ENCODE data around the gene PLPPR5.

PLPPR5 gene

GRCh38 chr1:98897479-98897878 is 107.2 kb downstream of the PLPPR5 start:
- Histone ChIP-seq H3K36me3 (replicated peaks; ENCODE audit: low read depth, low read length) (no peaks in the 10 kb centered on the region), H3K27ac (ENCODE audit: low read length) (no peak overlapping the region), H3K4me1 (ENCODE audit: low read length) (no peaks in the 10 kb centered on the region), H3K4me3 (ENCODE audit: low read length) (no peak overlapping the region), H3K27me3 (ENCODE audit: low read depth, low read length) (no peaks in the 10 kb centered on the region), H2AFZ (ENCODE audit: low read depth, low read length) (no peak overlapping the region), H3K9ac (ENCODE audit: low read length) (no peak overlapping the region; the same call in 1 of the 2 replicates), H3K79me2 (ENCODE audit: low read length) (no peaks in the 10 kb centered on the region), H3K9me3 (ENCODE audit: insufficient read depth, low read length) (no peaks in the 10 kb centered on the region), H4K20me1 (ENCODE audit: insufficient read depth, low read length) (no peaks in the 10 kb centered on the region), H3K4me2 (ENCODE audit: low read length) (no peak overlapping the region)
- no peak for TF ChIP-seq CTCF (IDR thresholded peaks at IDR 0.05; ENCODE audit: low read depth, low read length)

- no peaks in the 10 kb centered on the region for H3K36me3 ChIP-seq (replicated peaks; ENCODE audit: low read depth, low read length)
These were observed 107.8 kb downstream of the PLPPR5 start for GRCh38 chr1:98896711-98897445.

GRCh38 chr1:98893371-98893770 is 111.3 kb downstream of the PLPPR5 start:
- H3K79me2 ChIP-seq (ENCODE audit: low read length): no peaks in the 10 kb centered on the region
- TF ChIP-seq CTCF (IDR thresholded peaks at IDR 0.05; ENCODE audit: low read depth, low read length) (no peak), EZH2phosphoT487 (IDR thresholded peaks at IDR 0.05; ENCODE audit: low read depth) (no peak)
- H3K27me3 ChIP-seq (ENCODE audit: low read depth, low read length): no peaks in the 10 kb centered on the region
- H3K9me3 ChIP-seq (ENCODE audit: insufficient read depth, low read length): no peaks in the 10 kb centered on the region
- no peaks in the 10 kb centered on the region for H4K20me1 ChIP-seq (ENCODE audit: insufficient read depth, low read length)
- H3K36me3 ChIP-seq (replicated peaks; ENCODE audit: low read depth, low read length): no peaks in the 10 kb centered on the region
- no peaks in the 10 kb centered on the region for H3K4me1 ChIP-seq (ENCODE audit: low read length)
- H2AFZ ChIP-seq (ENCODE audit: low read depth, low read length): no peak overlapping the region
- no peak overlapping the region for H3K4me2 ChIP-seq (ENCODE audit: low read length)
- no peak overlapping the region for H3K27ac ChIP-seq (ENCODE audit: low read length)
- H3K9ac ChIP-seq (ENCODE audit: low read length): no peak overlapping the region
- no peak overlapping the region for H3K4me3 ChIP-seq (ENCODE audit: low read length)

More at GRCh38 chr1:98896711-98897445, 107.8 kb downstream of the PLPPR5 start:
- no peaks in the 10 kb centered on the region for H3K9me3 ChIP-seq (ENCODE audit: insufficient read depth, low read length)
- no peaks in the 10 kb centered on the region for H3K79me2 ChIP-seq (ENCODE audit: low read length)
- H3K4me2 ChIP-seq (ENCODE audit: low read length): no peak overlapping the region
- H3K27me3 ChIP-seq (ENCODE audit: low read depth, low read length): no peaks in the 10 kb centered on the region
- H3K4me1 ChIP-seq (ENCODE audit: low read length): no peaks in the 10 kb centered on the region
- no peak overlapping the region for H3K27ac ChIP-seq (ENCODE audit: low read length)
- no peak overlapping the region for H2AFZ ChIP-seq (ENCODE audit: low read depth, low read length)
- TF ChIP-seq CTCF (IDR thresholded peaks at IDR 0.05; ENCODE audit: low read depth, low read length) (no peak), EZH2phosphoT487 (IDR thresholded peaks at IDR 0.05; ENCODE audit: low read depth) (no peak)
- no peaks in the 10 kb centered on the region for H4K20me1 ChIP-seq (ENCODE audit: insufficient read depth, low read length)
- no peak overlapping the region for H3K9ac ChIP-seq (ENCODE audit: low read length)
- H3K4me3 ChIP-seq (ENCODE audit: low read length): no peak overlapping the region

GRCh38 chr1:98888869-98889268 is 115.8 kb downstream of the PLPPR5 start:
- Histone ChIP-seq H3K4me1 (ENCODE audit: low read length) (no peaks in the 10 kb centered on the region), H3K27me3 (ENCODE audit: low read depth, low read length) (no peaks in the 10 kb centered on the region), H3K79me2 (ENCODE audit: low read length) (no peaks in the 10 kb centered on the region), H3K36me3 (replicated peaks; ENCODE audit: low read depth, low read length) (no peaks in the 10 kb centered on the region), H4K20me1 (ENCODE audit: insufficient read depth, low read length) (no peaks in the 10 kb centered on the region), H3K9ac (ENCODE audit: low read length) (no peak overlapping the region), H3K4me2 (ENCODE audit: low read length) (no peak overlapping the region), H2AFZ (ENCODE audit: low read depth, low read length) (no peak overlapping the region), H3K27ac (ENCODE audit: low read length) (no peak overlapping the region), H3K4me3 (ENCODE audit: low read length) (no peak overlapping the region), H3K9me3 (ENCODE audit: insufficient read depth, low read length) (no peaks in the 10 kb centered on the region)
- TF ChIP-seq EZH2phosphoT487 (IDR thresholded peaks at IDR 0.05; ENCODE audit: low read depth): no peak
- no peak for TF ChIP-seq CTCF (IDR thresholded peaks at IDR 0.05; ENCODE audit: low read depth, low read length)
